ENCODE measurements around the gene C4orf54. TPM values are rescaled to one million over a fixed set of nuclear protein-coding genes. Genes with fewer than 3 reads are reported as not detected.

C4orf54 gene
- total RNA-seq, 2 experiments from 2014 or later: not detected

DNA sequence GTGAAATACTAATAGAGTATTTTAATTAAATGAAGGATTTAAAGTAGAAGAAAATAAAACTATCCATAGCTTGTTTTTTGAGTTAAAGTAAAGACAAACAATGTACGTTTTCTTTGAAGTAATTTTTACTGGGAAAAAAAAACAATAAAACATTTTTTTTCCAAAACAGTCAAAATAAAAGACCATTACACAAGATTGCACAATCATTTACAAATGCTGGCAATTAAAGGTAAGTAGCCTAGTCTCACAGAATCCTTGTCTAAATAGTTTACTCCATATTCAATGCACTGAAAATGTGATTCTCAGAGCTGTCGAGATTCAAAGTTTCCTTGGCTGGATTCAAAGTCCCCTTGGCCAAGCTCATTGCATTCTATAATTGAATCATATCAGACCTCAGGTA, 21.2 kb downstream of the C4orf54 start:
- CTCF ChIA-PET (ENCODE audit: unreplicated experiment): no interaction called here
- intact Hi-C loops (cut with micrococcal nuclease; ENCODE audit: unreplicated experiment): loop anchor here (10.0 kb wide), 1 partner anchor 168 kb away; no protein-coding TSS in a partner anchor
- Histone ChIP-seq H4K20me1 (ENCODE audit: insufficient read depth, low read length) (no peaks in the 10 kb centered on the region), H3K4me1 (ENCODE audit: insufficient read depth, low read length, poor library complexity, severe bottlenecking) (peaks cover 12% of the 10 kb centered on the region), H3K4me3 (ENCODE audit: low read depth, low read length, poor library complexity, severe bottlenecking) (no peak overlapping the region), H3K9me2 (ENCODE audit: insufficient read depth, low read length) (no peaks in the 10 kb centered on the region), H2AFZ (ENCODE audit: low read length) (no peak overlapping the region), H3K27ac (ENCODE audit: low read depth, low read length, poor library complexity, severe bottlenecking) (no peak overlapping the region), H3K4me2 (ENCODE audit: low read length) (no peak overlapping the region), H3K36me3 (ENCODE audit: insufficient read depth, low read length) (no peaks in the 10 kb centered on the region), H3K9me3 (ENCODE audit: low read length) (no peaks in the 10 kb centered on the region), H3K79me2 (ENCODE audit: insufficient read depth, low read depth, low read length) (no peaks in the 10 kb centered on the region)
- no TSS peak for BruUV-seq (replicated peaks)
- no peak for TF ChIP-seq EZH2phosphoT487 (IDR thresholded peaks at IDR 0.05; ENCODE audit: borderline replicate concordance, low read depth, low read length)
- TF ChIP-seq, protein P1, sequence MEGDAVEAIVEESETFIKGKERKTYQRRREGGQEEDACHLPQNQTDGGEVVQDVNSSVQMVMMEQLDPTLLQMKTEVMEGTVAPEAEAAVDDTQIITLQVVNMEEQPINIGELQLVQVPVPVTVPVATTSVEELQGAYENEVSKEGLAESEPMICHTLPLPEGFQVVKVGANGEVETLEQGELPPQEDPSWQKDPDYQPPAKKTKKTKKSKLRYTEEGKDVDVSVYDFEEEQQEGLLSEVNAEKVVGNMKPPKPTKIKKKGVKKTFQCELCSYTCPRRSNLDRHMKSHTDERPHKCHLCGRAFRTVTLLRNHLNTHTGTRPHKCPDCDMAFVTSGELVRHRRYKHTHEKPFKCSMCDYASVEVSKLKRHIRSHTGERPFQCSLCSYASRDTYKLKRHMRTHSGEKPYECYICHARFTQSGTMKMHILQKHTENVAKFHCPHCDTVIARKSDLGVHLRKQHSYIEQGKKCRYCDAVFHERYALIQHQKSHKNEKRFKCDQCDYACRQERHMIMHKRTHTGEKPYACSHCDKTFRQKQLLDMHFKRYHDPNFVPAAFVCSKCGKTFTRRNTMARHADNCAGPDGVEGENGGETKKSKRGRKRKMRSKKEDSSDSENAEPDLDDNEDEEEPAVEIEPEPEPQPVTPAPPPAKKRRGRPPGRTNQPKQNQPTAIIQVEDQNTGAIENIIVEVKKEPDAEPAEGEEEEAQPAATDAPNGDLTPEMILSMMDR (conservative IDR thresholded peaks at IDR 0.05; ENCODE audit: low read length): no peak
- no peak for DNase-seq (ENCODE audit: low spot score)
- POLR2A ChIA-PET: interaction anchor here (0.9 to 1.3 kb wide), 2 partner anchors 8 to 36 kb away, joined by 4 read pairs; no protein-coding TSS in a partner anchor

DNA sequence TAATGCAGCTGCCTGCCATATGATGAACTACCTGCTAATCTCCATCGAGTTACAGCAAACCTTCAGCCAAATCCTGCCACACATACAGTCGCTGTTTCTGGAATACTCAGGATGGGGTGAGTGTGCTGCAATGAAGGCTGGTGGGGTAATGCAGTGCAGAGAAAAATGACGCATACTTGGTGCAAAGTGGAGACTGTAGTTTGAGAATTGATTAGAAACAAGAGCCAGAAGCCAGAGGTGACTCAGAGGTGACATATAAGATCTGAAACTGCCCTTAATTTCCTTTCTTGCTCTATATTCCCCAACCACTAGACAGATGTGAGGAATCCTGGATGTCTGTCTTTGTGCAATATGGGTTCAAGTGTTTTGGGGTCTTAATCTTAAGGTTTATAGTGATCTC, 22.0 kb downstream of the C4orf54 start:
- CTCF ChIA-PET (ENCODE audit: unreplicated experiment): no interaction called here
- no peak overlapping the region for H3K4me2 ChIP-seq (ENCODE audit: low read length)
- no peaks in the 10 kb centered on the region for H3K9me3 ChIP-seq (ENCODE audit: low read length)
- TF ChIP-seq, protein P1 (conservative IDR thresholded peaks at IDR 0.05; ENCODE audit: low read length): no peak
- no peak for TF ChIP-seq EZH2phosphoT487 (IDR thresholded peaks at IDR 0.05; ENCODE audit: borderline replicate concordance, low read depth, low read length)
- no peaks in the 10 kb centered on the region for H3K36me3 ChIP-seq (ENCODE audit: insufficient read depth, low read length)
- intact Hi-C loops (cut with micrococcal nuclease; ENCODE audit: unreplicated experiment): loop anchor here (10.0 kb wide), 1 partner anchor 169 kb away; no protein-coding TSS in a partner anchor
- H3K4me1 ChIP-seq (ENCODE audit: insufficient read depth, low read length, poor library complexity, severe bottlenecking): peaks cover 12% of the 10 kb centered on the region
- no TSS peak for BruUV-seq (replicated peaks)
- no peak overlapping the region for H3K4me3 ChIP-seq (ENCODE audit: low read depth, low read length, poor library complexity, severe bottlenecking)
- no peaks in the 10 kb centered on the region for H4K20me1 ChIP-seq (ENCODE audit: insufficient read depth, low read length)
- POLR2A ChIA-PET: interaction anchor here (0.9 kb wide), 1 partner anchor 9 kb away, joined by 4 read pairs; no protein-coding TSS in a partner anchor
- no peaks in the 10 kb centered on the region for H3K79me2 ChIP-seq (ENCODE audit: insufficient read depth, low read depth, low read length)
- H3K9me2 ChIP-seq (ENCODE audit: insufficient read depth, low read length): no peaks in the 10 kb centered on the region
- H2AFZ ChIP-seq (ENCODE audit: low read length): no peak overlapping the region
- H3K27ac ChIP-seq (ENCODE audit: low read depth, low read length, poor library complexity, severe bottlenecking): no peak overlapping the region
- DNase-seq (ENCODE audit: low spot score): no peak

DNA sequence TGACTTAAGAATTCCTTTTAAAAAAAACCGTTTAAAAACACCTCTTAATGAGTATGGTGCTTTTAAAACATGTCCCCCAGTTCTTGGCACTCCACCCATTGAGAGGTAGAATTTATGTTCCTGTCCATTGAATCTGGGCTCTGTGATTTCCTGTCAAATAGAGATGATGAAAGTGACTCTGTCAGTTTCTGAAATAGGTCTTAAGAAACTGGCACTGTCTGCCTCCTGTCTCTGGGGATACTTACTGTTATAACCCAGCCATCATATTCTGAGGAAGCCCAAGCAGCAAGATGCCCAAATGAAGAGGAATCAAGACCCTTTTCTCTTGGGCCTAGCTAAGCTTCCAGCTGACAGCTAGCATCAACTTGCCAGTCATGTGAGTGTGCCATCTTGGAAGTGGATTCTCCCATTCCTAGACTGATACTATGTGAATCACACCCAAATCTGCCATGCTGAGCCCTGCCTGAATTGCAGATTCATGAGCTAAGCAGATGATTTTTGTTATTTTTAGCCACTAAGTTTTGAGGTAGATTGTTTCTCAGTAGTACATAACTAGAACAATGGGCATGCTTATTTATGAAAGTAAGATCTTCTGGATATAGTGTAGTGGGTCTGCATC, 22.8 kb downstream of the C4orf54 start:
- BruUV-seq (replicated peaks): no TSS peak
- Histone ChIP-seq H3K79me2 (ENCODE audit: insufficient read depth, low read depth, low read length) (no peaks in the 10 kb centered on the region), H3K36me3 (ENCODE audit: insufficient read depth, low read length) (no peaks in the 10 kb centered on the region), H3K9me2 (ENCODE audit: insufficient read depth, low read length) (no peaks in the 10 kb centered on the region), H3K27ac (ENCODE audit: low read depth, low read length, poor library complexity, severe bottlenecking) (no peak overlapping the region), H3K4me3 (ENCODE audit: low read depth, low read length, poor library complexity, severe bottlenecking) (no peak overlapping the region), H3K4me2 (ENCODE audit: low read length) (no peak overlapping the region), H3K4me1 (ENCODE audit: insufficient read depth, low read length, poor library complexity, severe bottlenecking) (peaks cover 12% of the 10 kb centered on the region), H4K20me1 (ENCODE audit: insufficient read depth, low read length) (no peaks in the 10 kb centered on the region), H2AFZ (ENCODE audit: low read length) (no peak overlapping the region), H3K9me3 (ENCODE audit: low read length) (no peaks in the 10 kb centered on the region)
- intact Hi-C loops (cut with micrococcal nuclease; ENCODE audit: unreplicated experiment): loop anchor here (10.0 kb wide), 1 partner anchor 170 kb away; no protein-coding TSS in a partner anchor
- no peak for DNase-seq (ENCODE audit: low spot score)
- POLR2A ChIA-PET: no interaction called here
- CTCF ChIA-PET (ENCODE audit: unreplicated experiment): no interaction called here
- TF ChIP-seq EZH2phosphoT487 (IDR thresholded peaks at IDR 0.05; ENCODE audit: borderline replicate concordance, low read depth, low read length): no peak
- TF ChIP-seq, protein P1 (conservative IDR thresholded peaks at IDR 0.05; ENCODE audit: low read length): no peak

Measured in OCI-LY7 (cell line).